Measurements from ENCODE around the gene RSF1. TPM values are rescaled to one million over a fixed set of nuclear protein-coding genes. Genes with fewer than 3 reads are reported as not detected.
"Not testable (repeated sequence)": the region's sequence is repeated elsewhere in the genome, so short reads cannot be mapped to it uniquely, and the experiment has no call there.

Gene RSF1
- total RNA-seq (10 to 100 TPM; 54.2 to 57.0 TPM), polyA plus RNA-seq (51.2 TPM)

GRCh38 chr11:77820565-77821348 is at the start of gene RSF1, which contains the start of gene AAMDC:
Gene RSF1 (minus strand): TSS chr11:77820722. CDS start chr11:77820714, 8 bp downstream.
Gene AAMDC (plus strand): TSS chr11:77821144. CDS start chr11:77842497, 21,353 bp downstream.
- Histone ChIP-seq H3K36me3 (ENCODE audit: insufficient read depth, low read length) (no peaks in the 10 kb centered on the region), H3K27me3 (ENCODE audit: insufficient read depth, low read length, poor library complexity, severe bottlenecking) (no peaks in the 10 kb centered on the region), H3K4me3 (ENCODE audit: low read length) (peak within 1 kb of the TSS; percentile 91), H3K27ac (ENCODE audit: low read depth, low read length) (peak within 1 kb of the TSS; percentile 77), H3K4me1 (ENCODE audit: insufficient read depth, low read length) (peaks cover 40% of the 10 kb centered on the region), H3K9me3 (ENCODE audit: low read length) (no peaks in the 10 kb centered on the region)
- Mint-ChIP-seq H3K9me3 (no peaks in the 10 kb centered on the region), H3K27me3 (no peaks in the 10 kb centered on the region), H3K36me3 (peaks cover 0 to 23% (median 0%) of the 10 kb centered on the region in 3 donors), H3K4me1 (peaks cover 37 to 44% (median 43%) of the 10 kb centered on the region in 3 donors), H3K4me3 (peak within 1 kb of the TSS; percentile 93 to 100 (median 99)), H3K27ac (peak within 1 kb of the TSS; percentile 89 to 99 (median 96))
- peak; percentile 96 to 99 (median 97) for DNase-seq
- ChIA-PET CTCF (interaction anchor here (1.3 to 1.4 kb wide), 2 partner anchors 42 to 174 kb away, joined by 4 to 6 read pairs; partner anchors contain the start of gene INTS4), POLR2A (interaction anchor here (2.5 kb wide), 1 partner anchor 174 kb away, joined by 12 read pairs; the partner anchor contains the start of gene INTS4)

- peaks cover 6 to 49% (median 18%) of the 10 kb centered on the region in 3 donors for H3K36me3 Mint-ChIP-seq
- DNase-seq = no peak
- POLR2A ChIA-PET = no interaction called here
- no peaks in the 10 kb centered on the region for H3K27me3 Mint-ChIP-seq
- H3K4me3 Mint-ChIP-seq = no peak overlapping the region
- Histone ChIP-seq H3K27me3 (ENCODE audit: insufficient read depth, low read length, poor library complexity, severe bottlenecking) (no peaks in the 10 kb centered on the region), H3K9me3 (ENCODE audit: low read length) (no peaks in the 10 kb centered on the region), H3K4me1 (ENCODE audit: insufficient read depth, low read length) (no peaks in the 10 kb centered on the region), H3K4me3 (ENCODE audit: low read length) (no peak overlapping the region), H3K27ac (ENCODE audit: low read depth, low read length) (no peak overlapping the region), H3K36me3 (ENCODE audit: insufficient read depth, low read length) (peaks cover 7% of the 10 kb centered on the region)
- no peaks in the 10 kb centered on the region for H3K4me1 Mint-ChIP-seq
- no peak overlapping the region for H3K27ac Mint-ChIP-seq
- CTCF ChIA-PET = no interaction called here
- no peaks in the 10 kb centered on the region for H3K9me3 Mint-ChIP-seq
Measured at GRCh38 chr11:77868744-77869143, 48.2 kb upstream of the RSF1 start.

GRCh38 chr11:77866336-77866735 is 45.8 kb upstream of the RSF1 start:
- peak overlapping the region in 3 of 8 donors; percentile 26 to 73 (median 73) for H3K27ac Mint-ChIP-seq
- no peak for DNase-seq
- ChIA-PET POLR2A (no interaction called here), CTCF (no interaction called here)
- Histone ChIP-seq H3K4me3 (ENCODE audit: low read length) (no peak overlapping the region), H3K4me1 (ENCODE audit: insufficient read depth, low read length) (no peaks in the 10 kb centered on the region), H3K36me3 (ENCODE audit: insufficient read depth, low read length) (peaks cover under 1% of the 10 kb centered on the region), H3K27me3 (ENCODE audit: insufficient read depth, low read length, poor library complexity, severe bottlenecking) (no peaks in the 10 kb centered on the region), H3K9me3 (ENCODE audit: low read length) (no peaks in the 10 kb centered on the region), H3K27ac (ENCODE audit: low read depth, low read length) (no peak overlapping the region)
- peaks cover 6 to 36% (median 20%) of the 10 kb centered on the region in 3 donors for H3K36me3 Mint-ChIP-seq
- no peaks in the 10 kb centered on the region for H3K4me1 Mint-ChIP-seq
- H3K4me3 Mint-ChIP-seq = no peak overlapping the region
- no peaks in the 10 kb centered on the region for H3K9me3 Mint-ChIP-seq
- H3K27me3 Mint-ChIP-seq = peaks cover 0 to 3% of the 10 kb centered on the region in 2 donors

GRCh38 chr11:77865805-77866204 is 45.3 kb upstream of the RSF1 start:
- H3K4me3 Mint-ChIP-seq = no peak overlapping the region
- no peak overlapping the region for H3K4me3 ChIP-seq (ENCODE audit: low read length)
- no peaks in the 10 kb centered on the region for H3K9me3 ChIP-seq (ENCODE audit: low read length)
- no peaks in the 10 kb centered on the region for H3K36me3 ChIP-seq (ENCODE audit: insufficient read depth, low read length)
- H3K27me3 Mint-ChIP-seq = peaks cover 0 to 3% of the 10 kb centered on the region in 2 donors
- POLR2A ChIA-PET = no interaction called here
- peak overlapping the region in 5 of 8 donors; percentile 20 to 73 (median 47) for H3K27ac Mint-ChIP-seq
- CTCF ChIA-PET = no interaction called here
- H3K27ac ChIP-seq (ENCODE audit: low read depth, low read length) = no peak overlapping the region
- no peaks in the 10 kb centered on the region for H3K4me1 Mint-ChIP-seq
- H3K36me3 Mint-ChIP-seq = peaks cover 6 to 35% (median 18%) of the 10 kb centered on the region in 3 donors
- H3K9me3 Mint-ChIP-seq = no peaks in the 10 kb centered on the region
- H3K4me1 ChIP-seq (ENCODE audit: insufficient read depth, low read length) = no peaks in the 10 kb centered on the region
- H3K27me3 ChIP-seq (ENCODE audit: insufficient read depth, low read length, poor library complexity, severe bottlenecking) = no peaks in the 10 kb centered on the region
- DNase-seq = no peak

- H3K36me3 ChIP-seq (ENCODE audit: insufficient read depth, low read length); DNase-seq; H3K27me3 Mint-ChIP-seq; H3K27ac ChIP-seq (ENCODE audit: low read depth, low read length); POLR2A ChIA-PET; H3K9me3 ChIP-seq (ENCODE audit: low read length); H3K27me3 ChIP-seq (ENCODE audit: insufficient read depth, low read length, poor library complexity, severe bottlenecking); H3K4me1 Mint-ChIP-seq; H3K9me3 Mint-ChIP-seq; H3K4me3 ChIP-seq (ENCODE audit: low read length); H3K4me3 Mint-ChIP-seq; H3K27ac Mint-ChIP-seq; H3K4me1 ChIP-seq (ENCODE audit: insufficient read depth, low read length); CTCF ChIA-PET: not testable (repeated sequence)
- H3K36me3 Mint-ChIP-seq = peaks cover 6 to 26% (median 10%) of the 10 kb centered on the region in 3 donors
Measured at GRCh38 chr11:77861444-77861843, 40.9 kb upstream of the RSF1 start.

- H3K4me1 Mint-ChIP-seq; H3K4me1 ChIP-seq (ENCODE audit: insufficient read depth, low read length); H3K4me3 Mint-ChIP-seq; CTCF ChIA-PET; H3K4me3 ChIP-seq (ENCODE audit: low read length); POLR2A ChIA-PET; H3K27ac ChIP-seq (ENCODE audit: low read depth, low read length); DNase-seq; H3K27me3 ChIP-seq (ENCODE audit: insufficient read depth, low read length, poor library complexity, severe bottlenecking); H3K27me3 Mint-ChIP-seq; H3K9me3 ChIP-seq (ENCODE audit: low read length); H3K27ac Mint-ChIP-seq; H3K36me3 ChIP-seq (ENCODE audit: insufficient read depth, low read length): not testable (repeated sequence)
- Mint-ChIP-seq H3K36me3 (peaks cover 12 to 43% (median 33%) of the 10 kb centered on the region in 3 donors), H3K9me3 (peaks cover 0 to 20% (median 19%) of the 10 kb centered on the region in 5 donors)
Measured at GRCh38 chr11:77857906-77858457, 37.5 kb upstream of the RSF1 start.

GRCh38 chr11:77854838-77855237 is 34.3 kb upstream of the RSF1 start:
- Histone ChIP-seq H3K27me3 (ENCODE audit: insufficient read depth, low read length, poor library complexity, severe bottlenecking) (no peaks in the 10 kb centered on the region), H3K4me3 (ENCODE audit: low read length) (no peak overlapping the region), H3K4me1 (ENCODE audit: insufficient read depth, low read length) (no peaks in the 10 kb centered on the region), H3K27ac (ENCODE audit: low read depth, low read length) (no peak overlapping the region), H3K36me3 (ENCODE audit: insufficient read depth, low read length) (no peaks in the 10 kb centered on the region), H3K9me3 (ENCODE audit: low read length) (peaks cover 5% of the 10 kb centered on the region)
- ChIA-PET CTCF (no interaction called here), POLR2A (no interaction called here)
- DNase-seq = no peak
- no peaks in the 10 kb centered on the region for H3K27me3 Mint-ChIP-seq
- H3K4me1 Mint-ChIP-seq = no peaks in the 10 kb centered on the region
- H3K36me3 Mint-ChIP-seq = peaks cover 16 to 50% (median 39%) of the 10 kb centered on the region in 3 donors
- H3K9me3 Mint-ChIP-seq = peaks cover 0 to 20% (median 19%) of the 10 kb centered on the region in 5 donors
- no peak overlapping the region for H3K27ac Mint-ChIP-seq
- no peak overlapping the region for H3K4me3 Mint-ChIP-seq

GRCh38 chr11:77851503-77851902 is 31.0 kb upstream of the RSF1 start:
- Mint-ChIP-seq H3K9me3 (peaks cover 0 to 20% (median 19%) of the 10 kb centered on the region in 5 donors), H3K36me3 (peaks cover 24 to 58% (median 45%) of the 10 kb centered on the region in 3 donors), H3K27ac (peak overlapping the region in 2 of 8 donors; percentile 43 to 60), H3K4me3 (no peak overlapping the region), H3K4me1 (no peaks in the 10 kb centered on the region), H3K27me3 (no peaks in the 10 kb centered on the region)
- Histone ChIP-seq H3K27ac (ENCODE audit: low read depth, low read length) (no peak overlapping the region), H3K4me3 (ENCODE audit: low read length) (no peak overlapping the region), H3K27me3 (ENCODE audit: insufficient read depth, low read length, poor library complexity, severe bottlenecking) (no peaks in the 10 kb centered on the region), H3K9me3 (ENCODE audit: low read length) (peaks cover 5% of the 10 kb centered on the region), H3K36me3 (ENCODE audit: insufficient read depth, low read length) (no peaks in the 10 kb centered on the region), H3K4me1 (ENCODE audit: insufficient read depth, low read length) (no peaks in the 10 kb centered on the region)
- CTCF ChIA-PET = no interaction called here
- POLR2A ChIA-PET = no interaction called here
- no peak for DNase-seq
